T-helper 2 cell treated with Interferon-gamma antibody and Interleukin-4, amounts not matched to agents 100 ng/mL and 5 ng/mL, for 36 hours (primary cell): ENCODE measurements around the gene OPCML. TPM values are rescaled to one million over a fixed set of nuclear protein-coding genes. Genes with fewer than 3 reads are reported as not detected.

ENCODE experiments used
- intact Hi-C: fragments of 100-400 bp; cut with micrococcal nuclease; formaldehyde crosslinking; loops from one replicate; pipeline ENCODE4 v1.15.1; 2023
- total RNA-seq: library from RNA; stranded (reverse); gene quantifications from 2 replicates; pipeline ENCODE4 v1.2.3, GENCODE V29; 2022

OPCML gene
- total RNA-seq, 1 donor from 2014 or later, result not detected

DNA sequence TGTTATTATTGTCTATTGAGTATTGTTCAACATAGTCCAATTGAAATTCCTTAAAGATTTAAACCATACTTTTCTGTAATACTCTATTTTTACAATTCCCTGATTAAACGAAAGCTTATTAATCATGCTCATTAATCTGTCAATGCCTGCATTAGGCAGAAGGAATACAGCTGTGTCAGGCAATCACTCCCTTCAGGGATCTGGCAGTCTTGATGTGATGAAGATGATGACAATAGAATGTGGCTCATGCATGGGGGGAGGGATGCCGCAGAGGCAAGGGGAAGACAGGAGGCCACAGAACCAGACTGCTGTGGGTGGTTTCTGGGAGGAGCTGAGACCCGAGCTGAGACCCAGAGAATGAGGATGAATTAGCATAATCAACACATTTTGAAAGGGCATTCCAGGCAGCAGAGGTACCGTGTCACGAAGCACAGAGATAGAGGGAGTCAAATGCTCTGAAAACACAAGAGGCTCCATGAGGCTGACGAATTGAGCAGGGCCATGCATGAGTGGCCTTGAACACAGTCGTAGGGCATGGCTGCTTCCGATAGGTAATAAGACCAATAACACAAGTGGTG, 1075.5 kb downstream of the OPCML start:
- intact Hi-C loops, result no loop called here

DNA sequence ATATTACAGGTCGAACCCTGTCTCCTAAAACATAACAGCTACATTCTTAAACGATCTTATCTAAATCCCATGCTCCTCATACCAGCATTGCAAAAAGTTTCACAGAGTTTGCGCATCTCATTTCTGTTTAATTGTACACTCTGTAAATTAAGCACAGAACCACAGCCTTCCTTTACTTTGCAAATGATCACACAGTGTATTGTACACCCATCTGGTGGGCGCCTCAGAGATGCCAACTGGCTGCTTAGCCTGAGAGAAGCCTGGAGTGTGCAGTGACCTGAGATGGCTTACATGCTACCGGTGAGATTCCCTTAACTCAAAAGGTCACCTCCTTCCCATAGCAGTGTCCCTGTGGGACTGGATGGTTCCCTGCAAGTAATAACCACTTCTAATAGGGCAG, 1077.3 kb downstream of the OPCML start:
- intact Hi-C loops, result no loop called here

- intact Hi-C loops, result no loop called here
Observed at GRCh38 chr11:132453406-132453805, 1078.9 kb downstream of the OPCML start.

- intact Hi-C loops, result no loop called here
Observed at GRCh38 chr11:132452616-132453015, 1079.7 kb downstream of the OPCML start.

DNA sequence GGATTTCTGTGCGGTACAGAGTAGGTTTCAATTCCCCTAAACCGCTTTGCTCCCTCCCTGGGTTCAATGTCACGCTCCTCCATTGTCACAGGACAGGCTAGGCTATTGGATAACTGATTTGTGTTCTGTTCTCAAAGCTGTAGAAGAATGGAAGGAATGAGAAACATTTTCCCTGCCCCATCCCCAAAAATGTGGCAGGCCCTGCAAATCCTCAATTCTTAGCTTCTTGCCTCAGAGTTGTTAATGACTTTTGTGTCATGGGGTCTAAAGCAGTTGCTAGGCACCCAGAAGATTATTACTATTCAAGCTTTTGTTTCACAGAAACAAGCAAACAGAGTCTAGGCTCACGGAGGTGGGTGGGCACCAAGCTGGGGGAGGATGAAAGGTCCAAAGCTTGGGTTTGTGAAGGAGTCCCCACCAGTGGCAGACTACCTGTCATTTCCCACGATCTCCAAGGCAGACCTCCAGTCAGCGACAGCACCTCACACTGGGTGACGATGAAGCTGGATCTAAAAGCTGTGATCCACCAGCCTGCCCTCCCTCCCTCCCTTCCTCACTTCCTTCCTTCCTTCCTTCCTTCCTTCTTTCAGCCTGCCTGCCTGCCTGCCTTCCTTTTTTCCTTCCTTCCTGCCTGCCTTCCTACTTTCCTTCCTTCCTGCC, 1080.2 kb downstream of the OPCML start:
- intact Hi-C loops, result no loop called here

DNA sequence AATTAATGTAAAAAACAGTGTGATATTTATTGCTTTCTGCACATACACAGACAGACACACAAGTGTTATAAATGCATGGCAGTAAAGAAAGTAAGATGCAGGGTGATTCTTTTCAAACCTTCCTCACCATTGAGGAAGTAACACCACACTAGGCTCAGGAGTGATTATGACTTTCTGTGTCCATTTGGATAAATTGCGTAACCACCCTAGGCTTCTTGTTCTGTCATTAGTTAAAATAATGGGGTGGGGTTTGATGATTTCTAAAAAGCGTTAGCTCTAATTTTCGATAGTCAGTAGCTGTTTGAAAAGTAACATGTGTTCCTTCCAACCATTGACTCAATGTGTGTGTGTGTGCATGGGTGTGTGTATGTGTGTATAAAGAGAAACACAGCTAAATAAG, 1081.7 kb downstream of the OPCML start:
- intact Hi-C loops, result no loop called here

GRCh38 chr11:132448334-132448995, 1083.8 kb downstream of the OPCML start:
- intact Hi-C loops, result no loop called here

DNA sequence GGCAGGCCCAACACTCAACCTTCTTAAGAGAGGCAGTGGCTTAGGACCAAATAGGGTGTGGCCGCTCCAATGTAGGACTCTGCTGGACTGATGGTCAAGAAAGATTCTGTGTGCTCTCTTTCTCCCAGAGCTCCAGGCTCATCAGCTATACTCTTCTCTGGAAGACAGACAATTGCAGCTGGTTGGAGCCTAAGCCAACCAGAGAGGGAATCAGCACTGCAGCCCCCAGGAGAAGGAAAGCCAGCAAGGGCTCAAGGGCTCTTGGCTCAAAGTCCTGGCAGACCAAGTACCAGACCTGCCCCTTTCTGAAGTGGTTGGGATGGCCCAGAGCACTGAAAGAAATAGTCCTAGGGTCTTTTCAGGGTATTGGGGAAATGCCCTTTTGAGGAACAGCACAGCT, 1084.5 kb downstream of the OPCML start:
- intact Hi-C loops, result no loop called here

DNA sequence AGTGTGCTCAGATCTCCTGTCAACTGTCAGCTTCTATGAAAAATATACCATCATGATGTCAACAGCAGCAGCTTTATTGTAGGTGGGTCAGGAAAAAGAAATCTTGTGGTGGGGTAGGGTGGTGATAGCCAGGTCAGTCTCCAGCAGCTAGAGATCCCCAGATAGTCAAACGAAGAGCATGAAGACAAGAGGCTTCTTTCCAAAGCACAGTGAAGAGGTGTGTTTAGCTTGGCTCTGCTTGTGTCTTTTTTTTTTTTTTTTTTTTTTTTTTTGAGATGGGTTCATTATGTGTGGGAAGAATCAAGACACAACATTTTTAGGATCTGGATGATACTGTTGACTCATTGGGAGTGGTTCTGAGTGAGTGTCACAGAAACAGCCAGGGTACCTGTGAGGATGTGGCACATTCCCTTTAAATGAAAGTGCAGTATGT, 1086.4 kb downstream of the OPCML start:
- intact Hi-C loops, result no loop called here

DNA sequence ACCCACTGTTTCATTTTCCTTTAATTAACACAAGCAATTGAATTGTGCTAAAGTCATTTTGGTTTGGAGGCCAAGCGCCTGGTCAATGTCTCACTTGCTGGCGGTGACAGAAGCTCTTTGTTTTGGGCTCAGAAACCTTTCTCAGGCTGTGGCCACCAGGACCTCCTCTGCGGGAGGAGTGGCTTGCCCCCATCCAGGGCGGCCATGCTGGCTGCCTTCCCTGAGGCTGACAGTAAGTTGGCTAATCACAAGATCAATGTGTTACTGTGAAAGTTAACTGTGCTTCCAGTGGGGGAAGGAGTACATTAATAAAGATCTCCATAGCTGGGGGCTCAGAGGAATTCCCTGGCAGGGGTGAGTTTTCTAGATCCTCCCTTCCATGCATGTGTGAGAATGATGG, 1087.4 kb downstream of the OPCML start:
- intact Hi-C loops, result no loop called here

DNA sequence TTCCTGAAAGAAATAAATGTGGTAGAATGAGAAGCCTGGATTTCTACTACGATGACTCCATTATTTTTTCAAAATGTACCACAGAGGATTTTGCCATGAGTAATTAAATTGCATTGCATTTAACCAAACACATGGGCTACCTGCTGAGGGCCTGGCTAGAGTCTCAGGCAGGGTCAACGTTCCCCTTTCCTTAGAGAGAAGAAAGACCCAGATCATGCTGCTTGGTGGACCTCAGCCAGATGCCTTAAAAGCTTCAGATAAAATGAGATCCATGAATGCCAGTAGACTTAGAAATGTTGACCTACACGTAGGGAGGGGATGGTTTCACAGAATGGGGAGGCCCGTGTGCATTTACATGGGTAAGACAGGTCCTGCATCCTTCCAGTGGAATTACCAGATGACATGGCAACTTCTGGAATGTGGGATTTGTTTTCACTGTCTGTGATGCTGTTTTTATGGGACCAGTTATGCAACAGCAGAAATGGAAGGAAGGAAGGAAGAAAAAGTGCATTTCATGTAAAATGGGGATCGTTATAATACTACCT, 1092.5 kb downstream of the OPCML start:
- intact Hi-C loops, result no loop called here

DNA sequence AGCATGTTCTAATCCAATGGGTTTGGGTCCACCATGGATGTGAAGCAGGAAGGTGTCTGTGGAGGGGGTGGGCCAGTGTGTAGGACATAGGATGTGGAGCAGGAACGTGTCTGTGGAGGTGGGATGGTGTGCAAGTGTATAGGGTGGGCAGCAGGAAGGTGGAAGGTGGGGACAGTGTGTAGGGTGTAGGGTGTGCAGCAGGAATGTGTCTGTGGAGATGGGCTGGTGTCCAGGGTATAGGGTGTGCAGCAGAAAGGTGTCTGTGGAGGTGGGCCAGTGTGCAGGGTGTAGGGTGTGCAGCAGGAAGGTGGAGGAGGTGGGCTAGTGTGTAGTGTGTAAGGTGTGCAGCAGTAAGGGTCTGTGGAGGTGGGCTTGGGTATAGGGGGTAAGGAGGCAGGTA, 1093.9 kb downstream of the OPCML start:
- intact Hi-C loops, result no loop called here

DNA sequence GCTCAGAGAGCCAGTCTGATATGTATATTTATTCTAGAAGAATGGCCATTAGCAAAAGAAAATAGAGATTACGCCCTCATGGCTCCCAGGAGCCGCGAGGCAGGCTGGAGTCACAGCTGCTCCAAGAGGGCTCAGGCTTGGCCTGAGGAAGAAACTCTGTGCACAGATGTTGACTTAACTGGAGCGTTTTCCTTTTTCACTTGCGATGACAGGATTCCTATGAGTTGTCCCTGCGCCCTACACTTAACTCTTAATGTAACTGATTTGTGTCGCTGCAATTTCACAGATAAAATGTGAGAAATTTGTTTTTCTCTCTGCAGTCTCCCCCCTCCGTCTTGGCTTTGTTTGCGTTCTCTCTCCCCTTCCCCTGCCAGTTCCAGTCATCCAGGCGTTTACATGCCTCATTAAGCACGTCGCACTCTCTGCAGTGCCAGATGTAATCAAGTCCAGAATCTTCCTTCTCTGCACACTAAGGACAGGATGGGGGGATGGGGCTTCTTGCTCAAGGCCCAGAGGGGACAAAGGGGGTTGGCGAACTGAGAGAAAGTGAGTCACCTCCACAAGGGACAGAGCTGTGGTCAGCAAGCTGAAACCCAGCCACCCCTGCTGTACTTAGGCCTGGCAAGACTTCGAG, 1101.8 kb downstream of the OPCML start:
- intact Hi-C loops, result no loop called here

- intact Hi-C loops, result no loop called here
Observed at GRCh38 chr11:132429685-132430084, 1102.6 kb downstream of the OPCML start.

DNA sequence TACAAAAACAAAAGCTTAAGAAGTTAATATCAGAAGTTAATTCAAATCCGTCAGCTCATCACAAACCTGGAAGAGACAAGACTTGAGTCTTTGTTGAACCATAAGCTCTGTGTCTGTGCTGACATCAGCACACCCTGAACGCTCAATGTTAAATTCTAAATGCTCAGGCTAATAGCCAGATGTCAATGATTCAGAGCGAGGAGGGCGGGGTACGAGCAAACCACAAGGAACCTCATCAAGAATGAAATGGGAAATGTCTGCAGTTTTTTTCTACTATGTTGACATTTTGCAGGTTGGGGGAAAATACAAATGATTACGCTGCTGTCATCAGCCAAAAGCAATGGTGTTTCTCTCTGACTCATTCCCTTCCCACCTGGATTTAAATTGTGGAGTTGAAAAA, 1104.7 kb downstream of the OPCML start:
- intact Hi-C loops, result no loop called here

- intact Hi-C loops, result no loop called here
Observed at GRCh38 chr11:132424433-132424832, 1107.9 kb downstream of the OPCML start.

DNA sequence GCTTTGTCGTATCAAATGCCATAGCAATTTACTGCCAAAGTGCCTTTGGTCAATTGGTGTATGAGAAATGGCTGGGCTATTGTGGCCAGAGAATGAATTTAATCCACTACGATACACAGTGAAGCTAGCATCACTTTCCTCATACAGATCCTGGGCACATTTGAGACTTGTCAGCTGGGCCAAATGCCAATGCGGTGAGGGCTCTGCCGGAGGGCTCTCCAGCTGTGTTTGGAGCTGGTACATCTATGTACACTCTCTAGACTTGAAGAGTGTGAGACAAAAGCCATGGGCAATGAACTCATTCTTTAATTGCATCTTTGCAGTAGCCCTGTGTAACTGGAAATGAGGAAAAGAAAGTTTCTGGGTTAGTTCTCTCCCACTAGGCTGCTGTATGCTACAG, 1109.0 kb downstream of the OPCML start:
- intact Hi-C loops, result no loop called here

- intact Hi-C loops, result no loop called here
Observed at GRCh38 chr11:132422722-132423121, 1109.6 kb downstream of the OPCML start.

GRCh38 chr11:132421555-132421954, 1110.7 kb downstream of the OPCML start:
- intact Hi-C loops, result no loop called here

DNA sequence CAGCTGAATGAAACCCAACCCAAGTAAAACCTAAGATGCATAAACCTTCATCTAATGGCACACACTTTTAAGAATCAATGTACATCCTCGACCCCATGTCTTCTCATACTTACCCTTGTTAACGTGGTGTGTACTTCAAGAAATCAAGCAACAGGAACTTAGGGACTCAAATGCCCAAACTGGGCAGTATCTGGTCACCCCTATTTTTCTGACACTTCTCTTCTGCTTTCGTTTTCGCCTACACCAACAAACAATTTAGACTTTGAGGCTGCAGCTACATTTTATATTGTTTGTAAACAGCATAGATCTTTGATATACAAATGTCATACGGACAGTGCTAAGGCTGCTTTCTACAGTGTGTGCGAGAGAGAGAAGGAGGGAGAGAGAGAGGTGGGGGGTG, 1117.8 kb downstream of the OPCML start:
- intact Hi-C loops, result no loop called here

- intact Hi-C loops, result no loop called here
Observed at GRCh38 chr11:132410383-132410782, 1121.9 kb downstream of the OPCML start.
